ENCODE measurements around the gene MORF4L2. TPM values are rescaled to one million over a fixed set of nuclear protein-coding genes. Genes with fewer than 3 reads are reported as not detected.

Gene MORF4L2
- total RNA-seq, 1 donor from 2014 or later = 514 TPM

GRCh38 chrX:103669745-103670144 is 16.8 kb downstream of the MORF4L2 start:
- no peak overlapping the region for H3K4me3 Mint-ChIP-seq (ENCODE audit: unreplicated experiment)
- H3K9me3 Mint-ChIP-seq (ENCODE audit: unreplicated experiment) = no peaks in the 10 kb centered on the region
- no peaks in the 10 kb centered on the region for H3K36me3 ChIP-seq (ENCODE audit: insufficient read depth, low read length)
- H3K27ac Mint-ChIP-seq (ENCODE audit: unreplicated experiment) = no peak overlapping the region
- peaks cover 4% of the 10 kb centered on the region for H4K20me1 ChIP-seq (ENCODE audit: insufficient read depth, low read length)
- H3K9me3 ChIP-seq (ENCODE audit: insufficient read depth, low read depth, low read length) = no peaks in the 10 kb centered on the region
- no peaks in the 10 kb centered on the region for H3K27me3 Mint-ChIP-seq (ENCODE audit: low read depth, unreplicated experiment)
- H3K4me1 Mint-ChIP-seq (ENCODE audit: low read depth, unreplicated experiment) = peaks cover 4% of the 10 kb centered on the region
- no peaks in the 10 kb centered on the region for H3K79me2 ChIP-seq (ENCODE audit: insufficient read depth, low read length)
- H3K36me3 Mint-ChIP-seq (ENCODE audit: low read depth, unreplicated experiment) = no peaks in the 10 kb centered on the region
- H3K27me3 ChIP-seq (ENCODE audit: insufficient read depth, low read length) = no peaks in the 10 kb centered on the region
- peak; percentile 68 for FAIRE-seq
- H3K4me1 ChIP-seq (ENCODE audit: insufficient read depth, low read length) = no peaks in the 10 kb centered on the region
- no peak overlapping the region for H3K27ac ChIP-seq (ENCODE audit: low read depth, low read length)
- no peak overlapping the region for H2AFZ ChIP-seq (ENCODE audit: low read depth, low read length)
- no peak overlapping the region for H3K9ac ChIP-seq (ENCODE audit: low read length)
- no peak overlapping the region for H3K4me3 ChIP-seq (ENCODE audit: insufficient read depth, low read depth, low read length)
- TF ChIP-seq, protein P1, sequence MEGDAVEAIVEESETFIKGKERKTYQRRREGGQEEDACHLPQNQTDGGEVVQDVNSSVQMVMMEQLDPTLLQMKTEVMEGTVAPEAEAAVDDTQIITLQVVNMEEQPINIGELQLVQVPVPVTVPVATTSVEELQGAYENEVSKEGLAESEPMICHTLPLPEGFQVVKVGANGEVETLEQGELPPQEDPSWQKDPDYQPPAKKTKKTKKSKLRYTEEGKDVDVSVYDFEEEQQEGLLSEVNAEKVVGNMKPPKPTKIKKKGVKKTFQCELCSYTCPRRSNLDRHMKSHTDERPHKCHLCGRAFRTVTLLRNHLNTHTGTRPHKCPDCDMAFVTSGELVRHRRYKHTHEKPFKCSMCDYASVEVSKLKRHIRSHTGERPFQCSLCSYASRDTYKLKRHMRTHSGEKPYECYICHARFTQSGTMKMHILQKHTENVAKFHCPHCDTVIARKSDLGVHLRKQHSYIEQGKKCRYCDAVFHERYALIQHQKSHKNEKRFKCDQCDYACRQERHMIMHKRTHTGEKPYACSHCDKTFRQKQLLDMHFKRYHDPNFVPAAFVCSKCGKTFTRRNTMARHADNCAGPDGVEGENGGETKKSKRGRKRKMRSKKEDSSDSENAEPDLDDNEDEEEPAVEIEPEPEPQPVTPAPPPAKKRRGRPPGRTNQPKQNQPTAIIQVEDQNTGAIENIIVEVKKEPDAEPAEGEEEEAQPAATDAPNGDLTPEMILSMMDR (IDR thresholded peaks at IDR 0.05; ENCODE audit: insufficient read depth, low read depth, low read length) = no peak
- no peak for TF ChIP-seq EZH2 (IDR thresholded peaks at IDR 0.05; ENCODE audit: insufficient read depth, low read length)
- no peak overlapping the region for H3K4me2 ChIP-seq (ENCODE audit: low read length)
- no peak for DNase-seq (ENCODE audit: low read depth)

DNA sequence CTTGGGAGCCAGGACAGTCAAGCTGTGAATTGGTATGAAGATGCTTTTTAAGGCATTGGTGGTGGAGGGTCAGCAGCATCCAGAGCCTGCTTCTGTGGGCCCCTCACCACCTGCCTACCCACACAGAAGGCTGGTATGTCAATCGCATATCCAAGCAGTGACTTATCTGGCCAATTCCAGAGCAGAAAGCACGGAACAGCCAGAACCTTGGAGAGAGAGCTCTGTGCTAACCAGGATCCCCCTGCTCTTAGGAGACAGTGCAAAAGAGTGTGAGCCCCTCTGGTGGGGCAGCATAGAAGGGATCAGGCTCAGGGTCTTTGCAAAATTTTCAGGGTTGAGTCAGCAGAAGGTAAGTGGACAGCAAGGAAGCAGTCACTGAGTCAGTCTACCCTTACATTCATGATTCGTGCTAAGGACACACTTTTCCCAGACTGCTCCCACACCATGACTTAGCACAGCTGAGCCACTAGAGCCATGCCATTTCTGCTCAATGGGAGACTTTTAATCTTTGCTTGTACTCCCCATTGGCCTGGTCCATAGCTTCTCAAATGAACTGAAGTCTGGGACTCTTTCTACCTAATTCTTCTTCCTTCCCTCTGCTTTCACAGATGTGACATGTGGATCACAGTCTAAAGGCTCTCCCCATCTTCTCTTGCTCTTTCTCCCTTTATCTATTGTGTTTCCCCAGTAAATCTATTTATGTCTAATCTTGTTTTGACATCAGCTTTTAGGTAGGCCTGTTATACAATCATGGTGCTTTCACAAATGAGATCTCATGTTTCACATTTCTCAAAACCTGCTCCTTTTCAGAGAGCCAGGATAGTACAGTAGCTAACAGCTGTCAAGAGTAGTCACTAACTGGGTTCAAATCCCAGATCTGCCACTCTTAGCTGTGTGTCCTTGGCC is 20.0 kb downstream of the MORF4L2 start:
- H3K27me3 Mint-ChIP-seq (ENCODE audit: low read depth, unreplicated experiment) = no peaks in the 10 kb centered on the region
- no peak for DNase-seq (ENCODE audit: low read depth)
- Histone ChIP-seq H3K27me3 (ENCODE audit: insufficient read depth, low read length) (no peaks in the 10 kb centered on the region), H2AFZ (ENCODE audit: low read depth, low read length) (no peak overlapping the region), H3K4me3 (ENCODE audit: insufficient read depth, low read depth, low read length) (no peak overlapping the region), H3K79me2 (ENCODE audit: insufficient read depth, low read length) (no peaks in the 10 kb centered on the region), H3K27ac (ENCODE audit: low read depth, low read length) (no peak overlapping the region), H3K9me3 (ENCODE audit: insufficient read depth, low read depth, low read length) (no peaks in the 10 kb centered on the region), H3K4me2 (ENCODE audit: low read length) (no peak overlapping the region), H3K4me1 (ENCODE audit: insufficient read depth, low read length) (no peaks in the 10 kb centered on the region), H4K20me1 (ENCODE audit: insufficient read depth, low read length) (no peaks in the 10 kb centered on the region), H3K36me3 (ENCODE audit: insufficient read depth, low read length) (no peaks in the 10 kb centered on the region), H3K9ac (ENCODE audit: low read length) (no peak overlapping the region)
- no peak overlapping the region for H3K27ac Mint-ChIP-seq (ENCODE audit: unreplicated experiment)
- H3K4me3 Mint-ChIP-seq (ENCODE audit: unreplicated experiment) = no peak overlapping the region
- TF ChIP-seq EZH2 (IDR thresholded peaks at IDR 0.05; ENCODE audit: insufficient read depth, low read length) = no peak
- TF ChIP-seq, protein P1 (IDR thresholded peaks at IDR 0.05; ENCODE audit: insufficient read depth, low read depth, low read length) = no peak
- peaks cover 4% of the 10 kb centered on the region for H3K4me1 Mint-ChIP-seq (ENCODE audit: low read depth, unreplicated experiment)
- no peaks in the 10 kb centered on the region for H3K36me3 Mint-ChIP-seq (ENCODE audit: low read depth, unreplicated experiment)
- FAIRE-seq = peak; percentile 86
- H3K9me3 Mint-ChIP-seq (ENCODE audit: unreplicated experiment) = no peaks in the 10 kb centered on the region

Data from astrocyte (in vitro differentiated cells and primary cell).